Measurements from ENCODE around the gene GAA.

GAA gene

DNA sequence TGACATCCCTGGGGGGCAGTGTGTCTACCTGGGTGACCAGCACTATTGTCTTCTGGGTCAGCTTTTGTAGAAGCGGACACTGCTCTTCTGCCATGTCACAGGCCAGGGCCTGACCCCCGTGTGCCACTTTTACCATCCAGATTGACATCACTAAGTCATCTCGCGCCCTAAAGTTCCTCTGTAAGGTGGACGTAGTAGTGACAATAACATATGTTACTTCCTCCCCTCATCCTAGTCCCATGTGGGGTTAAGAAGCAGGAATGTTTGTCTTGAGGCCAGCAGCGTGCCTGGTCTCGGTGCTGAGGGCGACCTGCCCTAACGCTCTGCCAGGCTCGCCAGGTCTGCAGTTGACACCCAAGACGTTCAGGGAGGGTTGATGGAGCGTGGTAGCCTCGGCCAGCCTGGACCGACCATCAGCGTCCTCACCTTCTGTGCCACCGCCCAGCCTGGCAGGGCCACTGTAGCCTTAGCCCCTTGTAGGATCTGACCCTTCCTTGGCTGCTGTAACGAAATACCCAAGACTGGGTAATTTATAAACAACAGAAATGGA lies 20.7 kb downstream of the GAA start:
- Histone ChIP-seq H3K9ac (ENCODE audit: low read length) (no peak overlapping the region), H3K4me3 (ENCODE audit: low read depth, low read length, poor library complexity, severe bottlenecking) (no peak overlapping the region), H3K4me1 (ENCODE audit: insufficient read depth, low read length, severe bottlenecking) (no peaks in the 10 kb centered on the region), H4K20me1 (ENCODE audit: insufficient read depth, low read length) (no peaks in the 10 kb centered on the region), H3K27me3 (ENCODE audit: insufficient read depth, low read length) (peaks cover 3% of the 10 kb centered on the region; the same call in 1 of the 2 replicates), H2AFZ (ENCODE audit: low read length) (no peak overlapping the region), H3K9me3 (ENCODE audit: low read length) (no peaks in the 10 kb centered on the region), H3K9me2 (ENCODE audit: low read depth, low read length) (no peaks in the 10 kb centered on the region), H3K36me3 (ENCODE audit: insufficient read depth, low read length) (no peaks in the 10 kb centered on the region), H3F3A (ENCODE audit: insufficient read depth, low read length) (no peaks in the 10 kb centered on the region), H3K4me2 (ENCODE audit: low read length) (no peak overlapping the region), H3K27ac (ENCODE audit: low read depth, low read length, poor library complexity, severe bottlenecking) (no peak overlapping the region), H3K79me2 (ENCODE audit: insufficient read depth, low read length) (no peaks in the 10 kb centered on the region)
- TF ChIP-seq EZH2 (IDR thresholded peaks at IDR 0.05; ENCODE audit: borderline replicate concordance, low read length): no peak
- TF ChIP-seq, protein P1, sequence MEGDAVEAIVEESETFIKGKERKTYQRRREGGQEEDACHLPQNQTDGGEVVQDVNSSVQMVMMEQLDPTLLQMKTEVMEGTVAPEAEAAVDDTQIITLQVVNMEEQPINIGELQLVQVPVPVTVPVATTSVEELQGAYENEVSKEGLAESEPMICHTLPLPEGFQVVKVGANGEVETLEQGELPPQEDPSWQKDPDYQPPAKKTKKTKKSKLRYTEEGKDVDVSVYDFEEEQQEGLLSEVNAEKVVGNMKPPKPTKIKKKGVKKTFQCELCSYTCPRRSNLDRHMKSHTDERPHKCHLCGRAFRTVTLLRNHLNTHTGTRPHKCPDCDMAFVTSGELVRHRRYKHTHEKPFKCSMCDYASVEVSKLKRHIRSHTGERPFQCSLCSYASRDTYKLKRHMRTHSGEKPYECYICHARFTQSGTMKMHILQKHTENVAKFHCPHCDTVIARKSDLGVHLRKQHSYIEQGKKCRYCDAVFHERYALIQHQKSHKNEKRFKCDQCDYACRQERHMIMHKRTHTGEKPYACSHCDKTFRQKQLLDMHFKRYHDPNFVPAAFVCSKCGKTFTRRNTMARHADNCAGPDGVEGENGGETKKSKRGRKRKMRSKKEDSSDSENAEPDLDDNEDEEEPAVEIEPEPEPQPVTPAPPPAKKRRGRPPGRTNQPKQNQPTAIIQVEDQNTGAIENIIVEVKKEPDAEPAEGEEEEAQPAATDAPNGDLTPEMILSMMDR (IDR thresholded peaks at IDR 0.05; ENCODE audit: low read length): no peak

DNA sequence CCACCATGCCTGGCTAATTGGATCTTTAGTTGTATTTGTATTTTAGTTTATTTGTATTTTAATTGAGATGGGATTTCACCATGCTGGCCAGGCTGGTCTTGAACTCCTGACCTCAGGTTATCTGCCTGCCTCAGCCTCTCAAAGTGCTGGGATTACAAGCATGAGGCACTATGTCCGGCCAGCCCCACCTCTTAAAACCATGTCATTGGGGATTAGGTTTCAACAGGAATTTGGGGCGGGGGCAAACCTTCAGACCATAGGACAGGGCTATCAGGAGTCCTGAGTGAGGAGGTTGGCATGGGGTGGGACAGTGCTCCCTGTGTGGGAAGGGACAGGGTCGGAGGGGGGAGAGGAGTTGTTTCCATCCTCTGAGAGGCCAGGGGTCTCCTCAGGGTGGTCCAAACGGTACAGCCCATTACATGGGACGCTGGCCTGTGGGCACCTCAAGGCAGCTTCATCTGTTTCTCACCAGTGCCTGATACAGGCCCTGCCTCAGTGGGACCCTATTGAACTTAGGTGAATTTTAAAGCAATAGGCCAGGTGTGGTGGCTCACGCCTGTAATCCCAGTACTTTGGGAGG lies 21.6 kb downstream of the GAA start:
- Histone ChIP-seq H3K36me3 (ENCODE audit: insufficient read depth, low read length) (no peaks in the 10 kb centered on the region), H3K9me2 (ENCODE audit: low read depth, low read length) (no peaks in the 10 kb centered on the region), H3K4me1 (ENCODE audit: insufficient read depth, low read length, severe bottlenecking) (no peaks in the 10 kb centered on the region), H3K4me3 (ENCODE audit: low read depth, low read length, poor library complexity, severe bottlenecking) (no peak overlapping the region), H4K20me1 (ENCODE audit: insufficient read depth, low read length) (no peaks in the 10 kb centered on the region), H2AFZ (ENCODE audit: low read length) (no peak overlapping the region), H3K79me2 (ENCODE audit: insufficient read depth, low read length) (no peaks in the 10 kb centered on the region), H3K27ac (ENCODE audit: low read depth, low read length, poor library complexity, severe bottlenecking) (no peak overlapping the region), H3K9ac (ENCODE audit: low read length) (no peak overlapping the region), H3F3A (ENCODE audit: insufficient read depth, low read length) (no peaks in the 10 kb centered on the region), H3K9me3 (ENCODE audit: low read length) (no peaks in the 10 kb centered on the region), H3K27me3 (ENCODE audit: insufficient read depth, low read length) (peaks cover 3% of the 10 kb centered on the region; the same call in 1 of the 2 replicates), H3K4me2 (ENCODE audit: low read length) (no peak overlapping the region)
- TF ChIP-seq, protein P1 (IDR thresholded peaks at IDR 0.05; ENCODE audit: low read length): no peak
- TF ChIP-seq EZH2 (IDR thresholded peaks at IDR 0.05; ENCODE audit: borderline replicate concordance, low read length): no peak

DNA sequence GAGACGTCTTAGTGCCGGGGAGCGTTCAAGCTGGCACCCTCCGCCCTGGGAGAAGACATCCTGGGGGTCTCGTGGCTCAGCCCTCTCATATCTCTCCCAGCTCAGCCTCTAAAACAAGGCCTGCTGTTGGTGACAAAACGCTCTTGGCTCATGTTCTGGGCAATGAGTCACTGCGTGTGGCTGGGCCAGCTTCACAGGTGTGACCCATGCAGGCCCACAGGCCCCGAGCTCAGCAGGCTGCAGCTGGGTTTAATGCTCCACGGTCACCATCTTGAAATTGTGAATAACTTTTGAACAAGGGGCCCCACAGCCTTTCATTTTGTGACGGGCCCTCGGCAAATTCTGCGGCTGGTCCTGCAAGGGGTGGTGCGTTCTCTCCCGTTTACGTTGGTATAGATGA lies 22.4 kb downstream of the GAA start:
- Histone ChIP-seq H3K4me3 (ENCODE audit: low read depth, low read length, poor library complexity, severe bottlenecking) (no peak overlapping the region), H3K4me1 (ENCODE audit: insufficient read depth, low read length, severe bottlenecking) (no peaks in the 10 kb centered on the region), H3K4me2 (ENCODE audit: low read length) (no peak overlapping the region), H3K27me3 (ENCODE audit: insufficient read depth, low read length) (peaks cover 3% of the 10 kb centered on the region; the same call in 1 of the 2 replicates), H3K9ac (ENCODE audit: low read length) (no peak overlapping the region), H3F3A (ENCODE audit: insufficient read depth, low read length) (no peaks in the 10 kb centered on the region), H3K9me2 (ENCODE audit: low read depth, low read length) (no peaks in the 10 kb centered on the region), H3K79me2 (ENCODE audit: insufficient read depth, low read length) (no peaks in the 10 kb centered on the region), H3K36me3 (ENCODE audit: insufficient read depth, low read length) (no peaks in the 10 kb centered on the region), H2AFZ (ENCODE audit: low read length) (no peak overlapping the region), H4K20me1 (ENCODE audit: insufficient read depth, low read length) (no peaks in the 10 kb centered on the region), H3K9me3 (ENCODE audit: low read length) (no peaks in the 10 kb centered on the region), H3K27ac (ENCODE audit: low read depth, low read length, poor library complexity, severe bottlenecking) (no peak overlapping the region)
- TF ChIP-seq, protein P1 (IDR thresholded peaks at IDR 0.05; ENCODE audit: low read length): no peak
- TF ChIP-seq EZH2 (IDR thresholded peaks at IDR 0.05; ENCODE audit: borderline replicate concordance, low read length): no peak

Measured in OCI-LY1 (cell line).